NCI-H1694 (cell line): ENCODE results near the gene TEDDM1.
"Not testable (repeated sequence)": the region's sequence is repeated elsewhere in the genome, so short reads cannot be mapped to it uniquely, and the experiment has no call there.

Experiments
- DNase-seq: peaks from one replicate; lab custom pipeline; 2025; lab: John Stamatoyannopoulos, UW

TEDDM1 gene

DNA sequence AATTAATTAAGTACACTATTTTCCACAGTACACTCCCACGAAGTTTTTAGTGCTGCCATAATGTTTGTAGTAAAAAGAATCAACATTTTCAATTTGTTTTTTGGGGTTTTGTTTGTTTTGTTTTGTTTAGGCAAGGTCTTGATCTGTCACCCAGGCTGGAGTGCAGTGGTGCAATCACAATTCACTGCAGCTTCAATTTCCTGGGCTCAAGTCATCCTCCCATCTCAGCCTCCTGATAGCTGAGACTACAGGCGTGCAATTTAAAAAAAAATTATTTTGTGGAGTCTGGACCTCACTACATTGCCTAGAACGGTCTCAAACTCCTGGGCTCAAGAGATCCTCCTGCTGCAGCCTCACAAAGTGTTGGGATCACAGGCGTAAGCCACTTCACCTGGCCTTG is 20.3 kb downstream of the TEDDM1 start:
- no peak for DNase-seq

DNA sequence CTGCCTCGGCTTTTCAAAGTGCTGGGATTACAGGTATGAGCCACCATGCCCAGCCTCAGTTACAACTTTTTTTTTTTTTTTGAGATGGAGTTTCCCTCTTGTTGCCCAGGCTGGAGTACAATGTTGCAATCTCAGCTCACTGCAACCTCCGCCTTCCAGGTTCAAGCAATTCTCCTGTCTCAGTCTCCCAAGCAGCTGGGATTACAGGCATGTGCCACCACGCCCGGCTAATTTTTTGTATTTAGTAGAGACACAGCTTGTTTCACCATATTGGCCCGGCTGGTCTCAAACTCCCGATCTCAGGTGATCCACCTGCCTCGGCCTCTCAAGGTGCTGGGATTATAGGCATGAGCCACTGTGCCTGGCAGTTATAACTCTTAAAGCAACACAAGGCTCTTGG is 20.7 kb downstream of the TEDDM1 start:
- not testable (repeated sequence) for DNase-seq

DNA sequence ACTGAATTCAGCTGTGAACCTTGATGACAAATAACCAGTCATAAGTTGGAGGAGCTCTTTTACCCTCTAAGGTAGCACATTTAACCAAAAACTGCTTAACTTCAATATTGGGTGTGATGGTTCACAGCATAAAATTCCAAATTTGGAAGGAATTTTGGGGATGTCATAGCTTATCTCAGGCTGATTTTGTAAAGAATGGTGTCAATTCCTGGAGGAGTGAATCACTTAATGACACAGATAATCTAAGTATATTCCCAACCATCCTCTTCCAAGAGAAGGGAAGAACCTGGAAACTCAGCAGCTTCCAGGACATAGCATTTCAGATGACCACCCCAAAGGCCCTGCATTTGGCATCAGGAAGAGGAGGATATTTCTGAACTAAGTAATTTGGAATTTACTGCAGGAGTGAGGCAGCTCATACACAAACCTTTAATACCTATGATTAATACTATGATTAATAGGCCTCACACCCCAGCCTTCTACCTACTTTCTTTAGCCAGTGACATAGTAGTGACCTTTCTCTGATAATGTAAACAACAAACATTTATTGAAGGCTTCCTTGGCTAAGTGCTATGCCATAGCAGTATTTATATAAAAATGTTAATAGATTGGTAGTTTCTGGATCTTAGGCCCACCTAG is 23.4 kb downstream of the TEDDM1 start:
- no peak for DNase-seq

DNA sequence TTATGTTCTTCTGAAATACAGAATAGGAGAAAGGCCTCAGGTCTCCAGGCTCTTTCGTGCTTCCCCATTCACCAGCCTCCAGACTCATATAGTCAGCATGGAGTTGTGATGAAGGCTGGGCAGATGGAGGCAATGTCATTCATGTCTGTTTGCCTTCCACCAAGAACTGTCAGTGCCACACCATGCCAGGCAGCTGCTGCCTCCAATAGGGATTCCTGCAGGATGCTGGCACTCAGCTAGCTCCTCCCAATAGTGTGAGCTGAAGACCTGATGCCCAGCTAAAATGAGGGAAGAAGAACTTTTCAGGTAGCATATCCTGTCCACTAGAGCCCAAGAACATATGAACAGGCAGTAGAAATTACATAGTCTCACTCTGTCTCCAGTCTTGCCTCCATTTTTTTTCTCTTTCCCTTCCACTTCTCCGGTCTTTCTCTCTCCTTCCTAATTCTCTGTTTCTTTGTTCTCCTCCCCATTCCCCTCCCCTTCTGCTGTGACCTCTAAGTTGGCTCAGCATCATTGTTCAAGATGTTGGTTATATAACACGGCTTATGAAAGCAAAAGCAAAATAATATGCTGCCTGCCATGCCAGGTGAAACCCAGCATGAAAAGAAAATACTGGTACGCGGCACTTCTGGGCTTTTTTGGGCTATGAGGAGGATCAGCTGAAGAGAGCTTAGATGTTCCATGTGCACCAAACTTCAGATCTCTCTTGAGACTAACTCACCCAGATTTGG is 26.2 kb downstream of the TEDDM1 start:
- no peak for DNase-seq

- no peak for DNase-seq
Observed at GRCh38 chr1:182370532-182370931, 29.9 kb downstream of the TEDDM1 start.

GRCh38 chr1:182368903-182369302 is 31.6 kb downstream of the TEDDM1 start:
- DNase-seq = no peak

- no peak for DNase-seq
Observed at GRCh38 chr1:182368358-182368757, 32.1 kb downstream of the TEDDM1 start.

DNA sequence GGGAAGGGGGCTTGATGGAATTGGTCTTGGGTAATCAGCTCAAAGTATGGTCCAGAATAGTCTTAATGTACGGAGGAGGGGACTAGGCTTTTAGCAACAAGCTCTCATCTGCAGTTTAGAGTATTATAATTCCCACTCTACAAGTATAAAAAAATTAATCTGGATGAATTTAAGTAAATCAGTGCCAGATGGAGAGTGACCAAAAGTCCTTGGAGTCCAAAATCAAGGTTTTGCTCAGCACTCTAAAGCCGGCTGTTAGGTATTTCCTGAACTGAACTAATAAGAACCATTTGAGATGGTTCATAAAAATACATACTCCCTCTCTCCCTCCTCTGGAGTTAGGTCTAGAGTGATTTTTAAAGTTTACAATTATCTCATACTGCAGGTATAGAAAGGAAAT is 32.5 kb downstream of the TEDDM1 start:
- no peak for DNase-seq

- no peak for DNase-seq
Observed at GRCh38 chr1:182366596-182366995, 33.9 kb downstream of the TEDDM1 start.

- no peak for DNase-seq
Observed at GRCh38 chr1:182359645-182360044, 40.8 kb downstream of the TEDDM1 start.

- peak; percentile 90 for DNase-seq
Observed at GRCh38 chr1:182357913-182358312, 42.6 kb downstream of the TEDDM1 start.

GRCh38 chr1:182357171-182357570 is 43.3 kb downstream of the TEDDM1 start:
- DNase-seq = peak; percentile 40

GRCh38 chr1:182355723-182356098 is 44.8 kb downstream of the TEDDM1 start:
- DNase-seq = no peak

DNA sequence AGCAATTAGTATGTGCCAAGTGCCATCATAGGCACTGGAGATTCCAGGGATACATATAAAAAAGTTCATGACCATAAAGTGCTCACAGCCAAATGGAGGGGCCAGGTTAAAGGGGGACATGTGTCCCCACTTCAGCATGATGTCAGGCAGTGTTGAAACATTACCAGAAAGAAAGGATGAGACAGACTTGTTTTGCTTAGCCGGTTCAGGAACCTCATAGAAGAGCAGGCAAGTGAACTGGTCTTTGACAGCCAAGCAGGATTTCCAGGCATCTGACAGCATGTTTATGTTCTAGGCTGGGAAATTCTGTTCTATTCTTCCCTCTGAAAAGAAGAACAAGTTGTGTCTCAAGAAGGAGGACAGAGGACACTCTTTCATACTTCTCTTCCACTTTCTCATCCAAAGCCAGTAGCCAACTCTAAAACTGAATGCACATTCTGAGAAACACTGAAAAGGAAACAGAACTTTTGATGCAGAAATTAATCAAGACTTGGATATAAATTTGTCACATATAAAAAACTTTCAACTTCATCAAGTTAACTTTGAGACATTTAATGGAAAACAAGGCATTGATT is 48.6 kb downstream of the TEDDM1 start:
- no peak for DNase-seq

DNA sequence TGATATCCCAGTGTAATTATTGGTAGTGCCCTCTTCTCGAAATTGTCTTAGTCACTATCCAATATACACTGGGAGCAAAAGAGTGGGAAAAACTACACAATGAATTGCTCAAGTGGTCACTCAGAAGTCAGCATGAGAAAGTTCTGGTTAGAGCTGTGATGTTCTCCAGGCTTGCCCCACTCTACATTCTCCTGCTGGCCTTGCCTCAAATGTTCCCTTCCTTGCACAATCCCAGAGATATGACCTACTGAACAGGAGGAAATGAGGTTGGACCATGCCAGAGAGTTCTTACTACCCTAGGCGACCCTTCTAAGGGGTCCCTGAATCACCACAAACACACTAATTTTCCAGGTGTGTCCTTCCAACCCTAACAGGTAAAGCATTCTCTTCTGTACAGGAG is 49.6 kb downstream of the TEDDM1 start:
- DNase-seq = no peak

DNA sequence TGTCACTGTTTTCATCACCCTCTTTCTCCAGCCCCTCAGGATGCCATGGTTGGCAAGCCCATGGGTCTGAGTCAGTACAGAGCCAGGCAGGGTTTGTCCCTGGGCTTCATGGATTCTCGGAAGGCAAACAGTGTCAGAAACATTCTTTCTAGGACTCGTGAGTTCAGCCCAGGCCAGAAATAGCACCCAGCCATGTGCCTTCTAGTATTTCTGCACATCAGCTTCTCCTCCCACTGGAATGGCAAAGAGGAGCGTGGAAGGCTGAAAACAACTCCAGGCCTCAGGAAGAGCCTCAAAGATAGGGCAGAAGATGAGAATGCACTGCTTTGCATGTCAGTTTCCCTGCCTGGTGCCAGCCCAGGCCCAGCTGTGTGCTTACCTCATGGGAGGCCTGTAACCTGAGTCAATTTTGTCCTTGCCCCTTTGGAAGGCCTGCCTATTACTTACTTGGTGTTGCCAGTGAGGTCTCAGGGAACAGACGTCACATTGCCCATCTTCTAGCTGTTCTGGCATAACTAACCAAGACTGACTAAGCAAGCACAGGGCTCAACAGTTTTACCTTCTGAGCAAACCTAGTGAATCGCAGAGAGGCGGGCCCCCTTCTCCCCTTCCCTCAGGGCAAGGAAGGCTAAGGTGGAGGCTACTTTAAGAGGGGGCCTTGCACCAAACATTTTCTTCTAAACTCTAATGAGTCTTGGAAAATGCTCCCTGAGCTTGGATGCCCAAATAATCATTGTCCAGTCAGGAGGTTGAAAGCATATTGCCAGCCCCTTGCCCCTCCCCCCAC is 51.3 kb downstream of the TEDDM1 start:
- no peak for DNase-seq
